Measurements from ENCODE around the gene PCDHB13. TPM values are rescaled to one million over a fixed set of nuclear protein-coding genes. Genes with fewer than 3 reads are reported as not detected.
"Not testable (repeated sequence)": the region's sequence is repeated elsewhere in the genome, so short reads cannot be mapped to it uniquely, and the experiment has no call there.

PCDHB13 gene
- total RNA-seq, 4 donors from 2014 or later = 8.2 to 9.8 (median 9.2) TPM

GRCh38 chr5:141208478-141208877 lies 5.2 kb upstream of the PCDHB13 start, which contains the start of gene PCDHB12:
TSS of gene PCDHB12 (plus strand) at chr5:141208719. CDS start at chr5:141208908, 189 bp downstream.
- H3K4me1 ChIP-seq = no peaks in the 10 kb centered on the region
- H3K27ac ChIP-seq = no peak within 1 kb of the TSS
- WGBS, 2 donors = 21 to 22% methylated on average over 11 of the region's 11 CpGs
- TF ChIP-seq EP300 (IDR thresholded peaks at IDR 0.05) = no peak
- TF ChIP-seq, protein P1, sequence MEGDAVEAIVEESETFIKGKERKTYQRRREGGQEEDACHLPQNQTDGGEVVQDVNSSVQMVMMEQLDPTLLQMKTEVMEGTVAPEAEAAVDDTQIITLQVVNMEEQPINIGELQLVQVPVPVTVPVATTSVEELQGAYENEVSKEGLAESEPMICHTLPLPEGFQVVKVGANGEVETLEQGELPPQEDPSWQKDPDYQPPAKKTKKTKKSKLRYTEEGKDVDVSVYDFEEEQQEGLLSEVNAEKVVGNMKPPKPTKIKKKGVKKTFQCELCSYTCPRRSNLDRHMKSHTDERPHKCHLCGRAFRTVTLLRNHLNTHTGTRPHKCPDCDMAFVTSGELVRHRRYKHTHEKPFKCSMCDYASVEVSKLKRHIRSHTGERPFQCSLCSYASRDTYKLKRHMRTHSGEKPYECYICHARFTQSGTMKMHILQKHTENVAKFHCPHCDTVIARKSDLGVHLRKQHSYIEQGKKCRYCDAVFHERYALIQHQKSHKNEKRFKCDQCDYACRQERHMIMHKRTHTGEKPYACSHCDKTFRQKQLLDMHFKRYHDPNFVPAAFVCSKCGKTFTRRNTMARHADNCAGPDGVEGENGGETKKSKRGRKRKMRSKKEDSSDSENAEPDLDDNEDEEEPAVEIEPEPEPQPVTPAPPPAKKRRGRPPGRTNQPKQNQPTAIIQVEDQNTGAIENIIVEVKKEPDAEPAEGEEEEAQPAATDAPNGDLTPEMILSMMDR (IDR thresholded peaks at IDR 0.05) = peak in 1 of 5 experiments; percentile 13
- H3K9me3 ChIP-seq = peaks cover 0 to 97% (median 35%) of the 10 kb centered on the region in 4 donors
- no peaks in the 10 kb centered on the region for H3K27me3 ChIP-seq
- peak in 1 of 2 donors; percentile 9 for DNase-seq (ENCODE audit: low spot score in 2 of 2)
- H3K4me3 ChIP-seq = peak within 1 kb of the TSS in 1 of 4 donors; percentile 24
- peaks cover 0 to 14% (median 0%) of the 10 kb centered on the region in 3 donors for H3K36me3 ChIP-seq

GRCh38 chr5:141210281-141210680 lies 3.4 kb upstream of the PCDHB13 start:
- Histone ChIP-seq H3K36me3 (peaks cover 0 to 14% (median 0%) of the 10 kb centered on the region in 3 donors), H3K9me3 (peaks cover 0 to 96% (median 38%) of the 10 kb centered on the region in 4 donors)
- not testable (repeated sequence) for DNase-seq (ENCODE audit: low spot score in 2 of 2); H3K4me3 ChIP-seq; H3K27ac ChIP-seq; H3K4me1 ChIP-seq; H3K27me3 ChIP-seq
- 39 to 65% methylated on average over 12 to 16 of the region's 39 CpGs for WGBS, 2 donors

GRCh38 chr5:141210849-141211248 lies 2.9 kb upstream of the PCDHB13 start:
- Histone ChIP-seq H3K36me3 (peaks cover 0 to 14% (median 0%) of the 10 kb centered on the region in 3 donors), H3K9me3 (peaks cover 0 to 95% (median 37%) of the 10 kb centered on the region in 4 donors)
- H3K4me1 ChIP-seq; H3K27me3 ChIP-seq; DNase-seq (ENCODE audit: low spot score in 2 of 2); H3K4me3 ChIP-seq; H3K27ac ChIP-seq: not testable (repeated sequence)
- 37 to 40% methylated on average over 15 to 16 of the region's 27 CpGs for WGBS, 2 donors

DNA sequence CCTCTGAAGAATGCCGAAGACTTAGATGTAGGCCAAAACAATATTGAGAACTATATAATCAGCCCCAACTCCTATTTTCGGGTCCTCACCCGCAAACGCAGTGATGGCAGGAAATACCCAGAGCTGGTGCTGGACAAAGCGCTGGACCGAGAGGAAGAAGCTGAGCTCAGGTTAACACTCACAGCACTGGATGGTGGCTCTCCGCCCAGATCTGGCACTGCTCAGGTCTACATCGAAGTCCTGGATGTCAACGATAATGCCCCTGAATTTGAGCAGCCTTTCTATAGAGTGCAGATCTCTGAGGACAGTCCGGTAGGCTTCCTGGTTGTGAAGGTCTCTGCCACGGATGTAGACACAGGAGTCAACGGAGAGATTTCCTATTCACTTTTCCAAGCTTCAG lies 864 bp downstream of the PCDHB13 start:
- Histone ChIP-seq H3K36me3 (peaks cover 0 to 23% (median 0%) of the 10 kb centered on the region in 3 donors), H3K9me3 (peaks cover 0 to 96% (median 32%) of the 10 kb centered on the region in 4 donors)
- not testable (repeated sequence) for H3K4me1 ChIP-seq; H3K27me3 ChIP-seq; DNase-seq (ENCODE audit: low spot score in 2 of 2); H3K4me3 ChIP-seq; H3K27ac ChIP-seq
- WGBS, 2 donors = 67 to 70% methylated on average over 12 of the region's 12 CpGs

- H3K27me3 ChIP-seq; H3K4me3 ChIP-seq; H3K4me1 ChIP-seq; H3K27ac ChIP-seq; DNase-seq (ENCODE audit: low spot score in 2 of 2): not testable (repeated sequence)
- Histone ChIP-seq H3K36me3 (peaks cover 0 to 25% (median 0%) of the 10 kb centered on the region in 3 donors), H3K9me3 (peaks cover 0 to 96% (median 32%) of the 10 kb centered on the region in 4 donors)
- WGBS, 2 donors = 24 to 36% methylated on average over 9 to 15 of the region's 40 CpGs
These were observed 1.8 kb downstream of the PCDHB13 start for GRCh38 chr5:141215504-141215903.

DNA sequence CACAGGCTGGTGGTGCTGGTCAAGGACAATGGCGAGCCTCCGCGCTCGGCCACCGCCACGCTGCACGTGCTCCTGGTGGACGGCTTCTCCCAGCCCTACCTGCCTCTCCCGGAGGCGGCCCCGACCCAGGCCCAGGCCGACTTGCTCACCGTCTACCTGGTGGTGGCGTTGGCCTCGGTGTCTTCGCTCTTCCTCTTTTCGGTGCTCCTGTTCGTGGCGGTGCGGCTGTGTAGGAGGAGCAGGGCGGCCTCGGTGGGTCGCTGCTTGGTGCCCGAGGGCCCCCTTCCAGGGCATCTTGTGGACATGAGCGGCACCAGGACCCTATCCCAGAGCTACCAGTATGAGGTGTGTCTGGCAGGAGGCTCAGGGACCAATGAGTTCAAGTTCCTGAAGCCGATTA lies 2.3 kb downstream of the PCDHB13 start:
- H3K27ac ChIP-seq; H3K27me3 ChIP-seq; H3K4me3 ChIP-seq; H3K4me1 ChIP-seq; DNase-seq (ENCODE audit: low spot score in 2 of 2): not testable (repeated sequence)
- H3K36me3 ChIP-seq = peaks cover 0 to 25% (median 0%) of the 10 kb centered on the region in 3 donors
- H3K9me3 ChIP-seq = peaks cover 0 to 96% (median 33%) of the 10 kb centered on the region in 4 donors
- WGBS, 2 donors = 30 to 42% methylated on average over 3 to 14 of the region's 26 CpGs

GRCh38 chr5:141223112-141223783 lies 9.5 kb downstream of the PCDHB13 start, which contains the start of gene PCDHB14:
TSS of gene PCDHB14 (plus strand) at chr5:141223343. CDS start at chr5:141223506, 163 bp downstream.
- Histone ChIP-seq H3K4me1 (no peaks in the 10 kb centered on the region), H3K27me3 (no peaks in the 10 kb centered on the region), H3K4me3 (peak within 1 kb of the TSS in 1 of 4 donors; percentile 27), H3K36me3 (peaks cover 0 to 20% (median 0%) of the 10 kb centered on the region in 3 donors), H3K9me3 (peaks cover 4 to 98% (median 43%) of the 10 kb centered on the region in 4 donors), H3K27ac (no peak within 1 kb of the TSS)
- TF ChIP-seq POLR2A (IDR thresholded peaks at IDR 0.05) (no peak), EP300 (IDR thresholded peaks at IDR 0.05) (no peak)
- TF ChIP-seq, protein P1 (IDR thresholded peaks at IDR 0.05) = no peak
- DNase-seq (ENCODE audit: low spot score in 2 of 2) = no peak
- WGBS, 2 donors = 28 to 31% methylated on average over 15 of the region's 15 CpGs

DNA sequence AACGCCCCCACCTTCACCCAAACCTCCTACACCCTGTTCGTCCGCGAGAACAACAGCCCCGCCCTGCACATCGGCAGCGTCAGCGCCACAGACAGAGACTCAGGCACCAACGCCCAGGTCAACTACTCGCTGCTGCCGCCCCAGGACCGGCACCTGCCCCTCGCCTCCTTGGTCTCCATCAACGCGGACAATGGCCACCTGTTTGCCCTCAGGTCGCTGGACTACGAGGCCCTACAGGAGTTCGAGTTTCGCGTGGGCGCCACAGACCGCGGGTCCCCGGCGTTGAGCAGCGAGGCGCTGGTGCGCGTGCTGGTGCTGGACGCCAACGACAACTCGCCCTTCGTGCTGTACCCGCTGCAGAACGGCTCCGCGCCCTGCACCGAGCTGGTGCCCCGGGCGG lies 11.1 kb downstream of the PCDHB13 start:
- WGBS, 2 donors = 14 to 33% methylated on average over 12 to 18 of the region's 40 CpGs
- H3K27me3 ChIP-seq; H3K4me1 ChIP-seq; H3K4me3 ChIP-seq; H3K27ac ChIP-seq; DNase-seq (ENCODE audit: low spot score in 2 of 2); H3K36me3 ChIP-seq: not testable (repeated sequence)
- peaks cover 4 to 94% (median 41%) of the 10 kb centered on the region in 4 donors for H3K9me3 ChIP-seq

DNA sequence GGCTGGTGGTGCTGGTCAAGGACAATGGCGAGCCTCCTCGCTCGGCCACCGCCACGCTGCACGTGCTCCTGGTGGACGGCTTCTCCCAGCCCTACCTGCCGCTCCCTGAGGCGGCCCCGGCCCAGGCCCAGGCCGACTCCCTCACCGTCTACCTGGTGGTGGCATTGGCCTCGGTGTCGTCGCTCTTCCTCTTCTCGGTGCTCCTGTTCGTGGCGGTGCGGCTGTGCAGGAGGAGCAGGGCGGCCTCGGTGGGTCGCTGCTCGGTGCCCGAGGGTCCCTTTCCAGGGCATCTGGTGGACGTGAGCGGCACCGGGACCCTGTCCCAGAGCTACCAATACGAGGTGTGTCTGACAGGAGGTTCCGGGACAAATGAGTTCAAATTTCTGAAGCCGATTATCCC lies 11.7 kb downstream of the PCDHB13 start:
- WGBS, 2 donors = 40 to 51% methylated on average over 8 to 18 of the region's 30 CpGs
- DNase-seq (ENCODE audit: low spot score in 2 of 2); H3K4me1 ChIP-seq; H3K27me3 ChIP-seq; H3K36me3 ChIP-seq; H3K27ac ChIP-seq; H3K4me3 ChIP-seq: not testable (repeated sequence)
- peaks cover 4 to 94% (median 40%) of the 10 kb centered on the region in 4 donors for H3K9me3 ChIP-seq
